GM20431 (cell line): Measurements from ENCODE around the gene CSAG2.
"Not testable (repeated sequence)": the region's sequence is repeated elsewhere in the genome, so short reads cannot be mapped to it uniquely, and the experiment has no call there.

Experiments
- in situ Hi-C: fragments of 300-500 bp; cut with MseI, MboI; formaldehyde crosslinking; loops from one replicate; pipeline ENCODE4 v1.15.0; 2020; ENCODE audit warnings: low sequenced_read_pairs; ENCODE audit not compliant: unreplicated experiment

Gene CSAG2

GRCh38 chrX:152709173-152709572 is at the start of gene CSAG2:
CSAG2 (minus strand) TSS chrX:152709273; CDS start chrX:152709112, 161 bp downstream.
- in situ Hi-C loops: not testable (repeated sequence)

- in situ Hi-C loops: not testable (repeated sequence)
Observed at GRCh38 chrX:152754871-152755270, 45.8 kb upstream of the CSAG2 start.

GRCh38 chrX:152753686-152754650 is 44.9 kb upstream of the CSAG2 start, which contains the start of gene MAGEA2:
MAGEA2 (minus strand) TSS chrX:152753842; CDS start chrX:152751363, 2,479 bp downstream.
- in situ Hi-C loops: not testable (repeated sequence)

- in situ Hi-C loops: no loop called here
Observed at GRCh38 chrX:152738560-152738959, 29.5 kb upstream of the CSAG2 start.

- in situ Hi-C loops: not testable (repeated sequence)
Observed at GRCh38 chrX:152736528-152736927, 27.5 kb upstream of the CSAG2 start.

- in situ Hi-C loops: no loop called here
Observed at GRCh38 chrX:152735860-152736511, 26.9 kb upstream of the CSAG2 start.

GRCh38 chrX:152735101-152735500 is 26.0 kb upstream of the CSAG2 start:
- in situ Hi-C loops: no loop called here

- in situ Hi-C loops: not testable (repeated sequence)
Observed at GRCh38 chrX:152734143-152734858, 25.2 kb upstream of the CSAG2 start.

- in situ Hi-C loops: no loop called here
Observed at GRCh38 chrX:152733261-152733975, 24.3 kb upstream of the CSAG2 start, which contains the start of the genes CSAG1 and MAGEA12. CSAG1 (minus strand) TSS chrX:152733721; CDS start chrX:152732460, 1,261 bp downstream. MAGEA12 (plus strand) TSS chrX:152733757; CDS start chrX:152736162, 2,405 bp downstream.

GRCh38 chrX:152725409-152725808 is 16.3 kb upstream of the CSAG2 start:
- in situ Hi-C loops: no loop called here

GRCh38 chrX:152713815-152714787 is 5.0 kb upstream of the CSAG2 start, which contains the start of gene MAGEA2B:
MAGEA2B (plus strand) TSS chrX:152714628; CDS start chrX:152717107, 2,479 bp downstream.
- in situ Hi-C loops: not testable (repeated sequence)

GRCh38 chrX:152713195-152713594 is 4.1 kb upstream of the CSAG2 start:
- in situ Hi-C loops: not testable (repeated sequence)

- in situ Hi-C loops: not testable (repeated sequence)
Observed at GRCh38 chrX:152706500-152706899, 2.6 kb downstream of the CSAG2 start.

GRCh38 chrX:152700390-152700789 is 8.7 kb downstream of the CSAG2 start:
- in situ Hi-C loops: not testable (repeated sequence)

GRCh38 chrX:152697952-152698931 is 10.8 kb downstream of the CSAG2 start, which contains the start of gene MAGEA3:
MAGEA3 (plus strand) TSS chrX:152698794; CDS start chrX:152700833, 2,039 bp downstream.
- in situ Hi-C loops: not testable (repeated sequence)

- in situ Hi-C loops: not testable (repeated sequence)
Observed at GRCh38 chrX:152681012-152681411, 28.1 kb downstream of the CSAG2 start.

GRCh38 chrX:152674652-152675051 is 34.4 kb downstream of the CSAG2 start:
- in situ Hi-C loops: not testable (repeated sequence)
